A673 (cell line): ENCODE measurements around the gene SOX5. TPM values are rescaled to one million over a fixed set of nuclear protein-coding genes. Genes with fewer than 3 reads are reported as not detected.

ENCODE experiments used
- BruUV-seq: library from RNA; stranded (reverse); fragments of 400-500 nt; replicated peaks from 2 replicates; lab custom pipeline; 2021; lab: Mats Ljungman, UMichigan
- CTCF ChIA-PET: fragments of 300-600 bp; sonication (Branson Sonifier 250); formaldehyde crosslinking; loops from one replicate; lab custom pipeline; 2022; ENCODE audit warnings: antibody characterized with exemption; lab: Charles Lee
- POLR2A ChIA-PET: fragments of 300-600 bp; sonication (Branson Sonifier 250); formaldehyde crosslinking; loops from one replicate; lab custom pipeline; 2022; ENCODE audit warnings: antibody characterized with exemption; ENCODE audit not compliant: low non-redundant PET; lab: Charles Lee
- DNase-seq: peaks from one replicate; pipeline ENCODE4 v3.0.0-alpha.2; 2015; ENCODE audit warnings: low spot score
- H3K27ac ChIP-seq: fragments of 200-600 bp; sonication (generic); 2 replicates; pipeline ENCODE4 v1.5.1; 2016; ENCODE audit warnings: mixed run types, low read depth, mild to moderate bottlenecking, mixed read lengths, antibody characterized with exemption, low read length; ENCODE audit not compliant: poor library complexity, severe bottlenecking
- H3K27me3 ChIP-seq: fragments of 200-600 bp; sonication (generic); replicated peaks from 2 replicates; pipeline ENCODE4 v1.6.1; 2017; ENCODE audit warnings: mixed run types, low read depth, mild to moderate bottlenecking, mixed read lengths, antibody characterized with exemption, low read length; ENCODE audit not compliant: insufficient read depth, poor library complexity
- H3K36me3 ChIP-seq: fragments of 200-600 bp; sonication (generic); 2 replicates; pipeline ENCODE4 v1.6.1; 2016; ENCODE audit warnings: mixed run types, mild to moderate bottlenecking, mixed read lengths, antibody characterized with exemption, low read length; ENCODE audit not compliant: insufficient read depth, poor library complexity, severe bottlenecking
- H3K4me1 ChIP-seq: fragments of 200-600 bp; sonication (generic); 2 replicates; pipeline ENCODE4 v1.6.1; 2017; ENCODE audit warnings: mixed run types, mild to moderate bottlenecking, mixed read lengths, antibody characterized with exemption, low read length; ENCODE audit not compliant: insufficient read depth, poor library complexity, severe bottlenecking
- H3K4me3 ChIP-seq: fragments of 200-600 bp; sonication (generic); 2 replicates; pipeline ENCODE4 v1.5.1; 2016; ENCODE audit warnings: low read depth, mixed run types, mild to moderate bottlenecking, mixed read lengths, low read length; ENCODE audit not compliant: poor library complexity, severe bottlenecking
- H3K9me3 ChIP-seq: fragments of 200-600 bp; sonication (generic); 2 replicates; pipeline ENCODE4 v1.6.1; 2016; ENCODE audit warnings: mixed run types, low read depth, mild to moderate bottlenecking, mixed read lengths, antibody characterized with exemption, low read length; ENCODE audit not compliant: poor library complexity, severe bottlenecking
- EZH2 ChIP-seq: fragments of 200-600 bp; sonication (generic); IDR thresholded peaks from 2 replicates; pipeline ENCODE4 v1.6.1; 2017; ENCODE audit warnings: borderline replicate concordance, low read depth, mild to moderate bottlenecking, mixed read lengths, antibody characterized with exemption, low read length; ENCODE audit not compliant: poor library complexity, severe bottlenecking
- intact Hi-C: fragments of 100-400 bp; cut with micrococcal nuclease; formaldehyde crosslinking; loops from one replicate; pipeline ENCODE4 v1.10.0; 2022; ENCODE audit not compliant: unreplicated experiment
- total RNA-seq: library from RNA; stranded (reverse); gene quantifications from 2 replicates; pipeline ENCODE4 v1.2.3, GENCODE V29; 2021
- TF ChIP-seq, protein P1 (sequence below): fragments of 300-800, 200-600 bp; sonication (generic); conservative IDR thresholded peaks from 2 replicates; pipeline ENCODE4 v1.5.1; 2017; ENCODE audit warnings: low read depth, mild to moderate bottlenecking, antibody characterized with exemption, low read length, moderate library complexity, mixed read lengths

The SOX5 gene
- total RNA-seq, 1 experiment from 2014 or later = 11.9 TPM

DNA sequence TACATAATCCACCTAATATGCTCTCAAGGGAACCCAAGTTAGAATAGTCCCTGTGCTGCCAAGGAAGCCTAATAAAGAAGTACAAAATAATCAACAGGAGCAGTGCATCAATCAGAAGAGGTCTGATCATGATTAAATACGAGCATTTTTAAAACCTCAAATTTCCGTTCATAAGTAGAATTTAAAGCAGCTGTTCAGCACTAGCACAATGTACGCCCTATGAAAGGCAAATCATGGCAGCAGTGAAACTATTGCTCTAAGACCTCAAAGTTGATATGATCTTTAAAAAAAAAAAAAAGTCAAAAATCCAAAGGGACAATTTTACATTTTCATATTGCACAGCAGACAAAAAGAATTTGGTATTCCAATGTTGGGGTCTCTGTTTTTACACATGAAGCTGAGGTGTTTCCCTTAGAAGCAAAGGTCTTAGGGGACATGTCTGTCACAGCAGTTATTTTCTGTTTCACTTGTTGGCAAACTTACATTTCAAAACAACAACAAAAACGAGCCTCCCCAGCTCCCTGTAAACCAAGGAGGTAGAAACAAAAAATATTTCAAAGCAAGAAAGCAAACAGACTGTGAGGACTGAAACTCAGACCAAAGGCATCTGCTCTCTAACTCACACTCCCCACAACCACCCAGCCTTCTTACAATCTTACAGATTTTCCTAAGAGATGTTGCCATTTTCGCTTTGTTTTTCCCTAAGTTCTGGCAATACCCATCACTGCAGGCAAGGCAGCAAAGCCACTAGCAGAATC, 28.2 kb downstream of the SOX5 start:
- Histone ChIP-seq H3K27me3 (no peaks in the 10 kb centered on the region), H3K4me3 (no peak overlapping the region), H3K36me3 (no peaks in the 10 kb centered on the region), H3K27ac (no peak overlapping the region), H3K4me1 (no peaks in the 10 kb centered on the region), H3K9me3 (no peaks in the 10 kb centered on the region)
- BruUV-seq = no TSS peak
- intact Hi-C loops = no loop called here
- DNase-seq = no peak
- CTCF ChIA-PET = no interaction called here
- no peak for TF ChIP-seq EZH2
- TF ChIP-seq, protein P1, sequence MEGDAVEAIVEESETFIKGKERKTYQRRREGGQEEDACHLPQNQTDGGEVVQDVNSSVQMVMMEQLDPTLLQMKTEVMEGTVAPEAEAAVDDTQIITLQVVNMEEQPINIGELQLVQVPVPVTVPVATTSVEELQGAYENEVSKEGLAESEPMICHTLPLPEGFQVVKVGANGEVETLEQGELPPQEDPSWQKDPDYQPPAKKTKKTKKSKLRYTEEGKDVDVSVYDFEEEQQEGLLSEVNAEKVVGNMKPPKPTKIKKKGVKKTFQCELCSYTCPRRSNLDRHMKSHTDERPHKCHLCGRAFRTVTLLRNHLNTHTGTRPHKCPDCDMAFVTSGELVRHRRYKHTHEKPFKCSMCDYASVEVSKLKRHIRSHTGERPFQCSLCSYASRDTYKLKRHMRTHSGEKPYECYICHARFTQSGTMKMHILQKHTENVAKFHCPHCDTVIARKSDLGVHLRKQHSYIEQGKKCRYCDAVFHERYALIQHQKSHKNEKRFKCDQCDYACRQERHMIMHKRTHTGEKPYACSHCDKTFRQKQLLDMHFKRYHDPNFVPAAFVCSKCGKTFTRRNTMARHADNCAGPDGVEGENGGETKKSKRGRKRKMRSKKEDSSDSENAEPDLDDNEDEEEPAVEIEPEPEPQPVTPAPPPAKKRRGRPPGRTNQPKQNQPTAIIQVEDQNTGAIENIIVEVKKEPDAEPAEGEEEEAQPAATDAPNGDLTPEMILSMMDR = no peak
- POLR2A ChIA-PET = no interaction called here

DNA sequence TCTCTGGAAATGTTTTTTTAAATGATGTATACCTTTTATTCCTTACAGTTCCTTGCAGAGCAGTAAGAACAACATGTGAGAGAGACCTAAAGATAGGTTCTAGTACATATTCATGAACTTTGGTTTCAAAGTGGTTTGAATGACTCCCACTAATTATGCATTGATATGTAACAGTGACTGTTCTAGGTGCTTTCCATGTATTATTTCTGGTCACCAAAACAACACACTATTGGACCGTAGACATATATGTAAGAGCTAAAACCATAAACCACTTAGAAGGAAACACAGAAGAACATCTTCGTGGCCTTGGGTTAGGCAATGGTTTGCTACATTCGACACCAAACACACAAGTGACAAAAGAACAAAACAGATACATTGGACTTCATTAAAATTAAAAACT, 37.9 kb downstream of the SOX5 start:
- BruUV-seq = no TSS peak

GRCh38 chr12:23909551-23909950, 39.9 kb downstream of the SOX5 start:
- no peaks in the 10 kb centered on the region for H3K9me3 ChIP-seq
- ChIA-PET CTCF (no interaction called here), POLR2A (no interaction called here)
- no peaks in the 10 kb centered on the region for H3K4me1 ChIP-seq
- no peaks in the 10 kb centered on the region for H3K27me3 ChIP-seq
- H3K27ac ChIP-seq = no peak overlapping the region
- no peak for DNase-seq
- intact Hi-C loops = no loop called here
- no peak for TF ChIP-seq EZH2
- TF ChIP-seq, protein P1 = no peak
- BruUV-seq = no TSS peak
- no peaks in the 10 kb centered on the region for H3K36me3 ChIP-seq
- no peak overlapping the region for H3K4me3 ChIP-seq

More for the DNA sequence above, 37.9 kb downstream of the SOX5 start:
- no peak overlapping the region for H3K27ac ChIP-seq
- no peak overlapping the region for H3K4me3 ChIP-seq
- H3K36me3 ChIP-seq = no peaks in the 10 kb centered on the region
- no peaks in the 10 kb centered on the region for H3K4me1 ChIP-seq
- no peaks in the 10 kb centered on the region for H3K27me3 ChIP-seq
- ChIA-PET POLR2A (no interaction called here), CTCF (no interaction called here)
- intact Hi-C loops = no loop called here
- no peaks in the 10 kb centered on the region for H3K9me3 ChIP-seq
- no peak for DNase-seq
- no peak for TF ChIP-seq EZH2
- TF ChIP-seq, protein P1 = no peak
